ENCODE measurements around the gene FAM222A. TPM values are rescaled to one million over a fixed set of nuclear protein-coding genes. Genes with fewer than 3 reads are reported as not detected.

The FAM222A gene
- polyA plus RNA-seq, 2 of the 4 experiments (the other 2 are of a cell fraction): 0.98 to 3.2 TPM

- POLR2A ChIA-PET: no interaction called here
Measured at GRCh38 chr12:109770104-109770860, 56.7 kb downstream of the FAM222A start.

DNA sequence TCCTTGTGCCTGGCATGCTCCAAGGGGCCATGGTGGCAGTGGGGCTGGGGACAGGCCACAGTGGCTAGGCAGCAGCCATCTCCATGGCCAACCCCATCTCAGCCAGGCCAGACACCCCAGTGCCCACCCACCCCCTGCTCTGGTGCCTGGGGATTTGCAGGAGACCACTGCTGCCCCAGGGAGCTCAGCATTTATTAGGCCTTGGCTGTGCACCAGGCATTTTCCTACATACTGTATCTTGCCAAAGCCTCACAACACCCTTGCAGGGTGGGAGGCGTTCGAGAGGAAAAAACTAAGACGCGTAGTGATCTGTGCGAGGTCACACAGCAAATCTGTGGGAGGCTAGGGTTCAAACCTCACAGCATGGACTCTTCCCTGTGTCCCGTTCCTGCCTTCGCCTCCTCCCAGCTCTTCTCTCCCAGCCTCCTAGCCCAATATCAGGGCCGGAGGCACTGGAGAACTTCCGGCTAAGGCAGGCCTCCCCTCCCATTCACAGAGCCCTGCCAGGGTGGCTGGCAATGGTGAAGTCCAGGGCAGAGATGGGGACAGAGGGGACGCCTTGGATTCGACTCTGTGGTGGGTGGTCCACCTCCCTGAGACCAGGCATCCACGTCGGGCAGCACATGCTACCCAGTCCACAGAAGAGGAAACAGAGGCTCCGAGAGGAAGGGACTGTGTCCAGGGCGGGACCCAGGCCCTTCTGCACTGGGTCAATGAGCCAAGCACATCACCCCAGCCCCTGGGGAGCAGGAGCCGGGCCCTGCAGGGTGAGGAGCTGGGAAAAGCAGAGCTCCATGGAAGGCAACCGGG is 57.4 kb downstream of the FAM222A start:
- no peak overlapping the region for H3K4me3 ChIP-seq

More at GRCh38 chr12:109770104-109770860, 56.7 kb downstream of the FAM222A start:
- 58% methylated on average over 16 of the region's 16 CpGs for WGBS (ENCODE audit: missing lambda C conversion rate)
- no peaks in the 10 kb centered on the region for H3K9me3 ChIP-seq
- FAIRE-seq (no peak), DNase-seq (ENCODE audit: low read depth in 1 of 2, low spot score in 1 of 2) (no peak), ATAC-seq (no peak)
- CTCF ChIA-PET: interaction anchor here (0.7 to 7.8 kb wide), 4 partner anchors 8 to 172 kb away, joined by 3 to 88 read pairs (median 4); no protein-coding TSS in a partner anchor
- TF ChIP-seq EP300 (IDR thresholded peaks at IDR 0.05) (no peak), TFCP2L1 (CRISPR knock-in tag; IDR thresholded peaks at IDR 0.05) (no peak), NPAS2 (CRISPR knock-in tag; IDR thresholded peaks at IDR 0.05; ENCODE audit: borderline replicate concordance) (no peak), CHD4 (IDR thresholded peaks at IDR 0.05; ENCODE audit: borderline replicate concordance) (no peak), PHF8 (IDR thresholded peaks at IDR 0.05; ENCODE audit: borderline replicate concordance, low read depth) (no peak), HDAC2 (IDR thresholded peaks at IDR 0.05) (no peak), JUNB (IDR thresholded peaks at IDR 0.05) (no peak), RFX5 (IDR thresholded peaks at IDR 0.05) (no peak), POLR2A (IDR thresholded peaks at IDR 0.05; ENCODE audit: low read length) (no peak), MAX (IDR thresholded peaks at IDR 0.05) (no peak)
- TF ChIP-seq, protein P1, sequence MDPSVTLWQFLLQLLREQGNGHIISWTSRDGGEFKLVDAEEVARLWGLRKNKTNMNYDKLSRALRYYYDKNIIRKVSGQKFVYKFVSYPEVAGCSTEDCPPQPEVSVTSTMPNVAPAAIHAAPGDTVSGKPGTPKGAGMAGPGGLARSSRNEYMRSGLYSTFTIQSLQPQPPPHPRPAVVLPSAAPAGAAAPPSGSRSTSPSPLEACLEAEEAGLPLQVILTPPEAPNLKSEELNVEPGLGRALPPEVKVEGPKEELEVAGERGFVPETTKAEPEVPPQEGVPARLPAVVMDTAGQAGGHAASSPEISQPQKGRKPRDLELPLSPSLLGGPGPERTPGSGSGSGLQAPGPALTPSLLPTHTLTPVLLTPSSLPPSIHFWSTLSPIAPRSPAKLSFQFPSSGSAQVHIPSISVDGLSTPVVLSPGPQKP (IDR thresholded peaks at IDR 0.05; ENCODE audit: low read depth, low read length): no peak
- TF ChIP-seq, protein P2, sequence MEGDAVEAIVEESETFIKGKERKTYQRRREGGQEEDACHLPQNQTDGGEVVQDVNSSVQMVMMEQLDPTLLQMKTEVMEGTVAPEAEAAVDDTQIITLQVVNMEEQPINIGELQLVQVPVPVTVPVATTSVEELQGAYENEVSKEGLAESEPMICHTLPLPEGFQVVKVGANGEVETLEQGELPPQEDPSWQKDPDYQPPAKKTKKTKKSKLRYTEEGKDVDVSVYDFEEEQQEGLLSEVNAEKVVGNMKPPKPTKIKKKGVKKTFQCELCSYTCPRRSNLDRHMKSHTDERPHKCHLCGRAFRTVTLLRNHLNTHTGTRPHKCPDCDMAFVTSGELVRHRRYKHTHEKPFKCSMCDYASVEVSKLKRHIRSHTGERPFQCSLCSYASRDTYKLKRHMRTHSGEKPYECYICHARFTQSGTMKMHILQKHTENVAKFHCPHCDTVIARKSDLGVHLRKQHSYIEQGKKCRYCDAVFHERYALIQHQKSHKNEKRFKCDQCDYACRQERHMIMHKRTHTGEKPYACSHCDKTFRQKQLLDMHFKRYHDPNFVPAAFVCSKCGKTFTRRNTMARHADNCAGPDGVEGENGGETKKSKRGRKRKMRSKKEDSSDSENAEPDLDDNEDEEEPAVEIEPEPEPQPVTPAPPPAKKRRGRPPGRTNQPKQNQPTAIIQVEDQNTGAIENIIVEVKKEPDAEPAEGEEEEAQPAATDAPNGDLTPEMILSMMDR (IDR thresholded peaks at IDR 0.05): no peak
- no peak overlapping the region for H3K4me3 ChIP-seq
- no peaks in the 10 kb centered on the region for H3K4me1 ChIP-seq
- H3K27ac ChIP-seq: no peak overlapping the region
- H3K4me2 ChIP-seq: no peak overlapping the region

More for the DNA sequence above, 57.4 kb downstream of the FAM222A start:
- Histone ChIP-seq H3K4me2 (no peak overlapping the region), H3K27ac (no peak overlapping the region), H3K4me1 (no peaks in the 10 kb centered on the region), H3K9me3 (no peaks in the 10 kb centered on the region)
- 77% methylated on average over 17 of the region's 17 CpGs for WGBS (ENCODE audit: missing lambda C conversion rate)
- no peak for TF ChIP-seq NR3C1 (IDR thresholded peaks at IDR 0.05)
- no peak for TF ChIP-seq EP300 (IDR thresholded peaks at IDR 0.05)
- no peak for TF ChIP-seq MAX (IDR thresholded peaks at IDR 0.05)
- no peak for TF ChIP-seq MAFK (IDR thresholded peaks at IDR 0.05; ENCODE audit: partially characterized antibody)
- no peak for TF ChIP-seq ESRRA (IDR thresholded peaks at IDR 0.05; ENCODE audit: borderline replicate concordance, low read length)
- no peak for TF ChIP-seq EHF (CRISPR knock-in tag; IDR thresholded peaks at IDR 0.05)
- no peak for TF ChIP-seq KDM5A (IDR thresholded peaks at IDR 0.05)
- TF ChIP-seq CHD4 (IDR thresholded peaks at IDR 0.05; ENCODE audit: borderline replicate concordance): no peak
- no peak for TF ChIP-seq PHF8 (IDR thresholded peaks at IDR 0.05; ENCODE audit: borderline replicate concordance, low read depth)
- no peak for TF ChIP-seq NPAS2 (CRISPR knock-in tag; IDR thresholded peaks at IDR 0.05; ENCODE audit: borderline replicate concordance)
- no peak for TF ChIP-seq HOXA7 (CRISPR knock-in tag; IDR thresholded peaks at IDR 0.05)
- TF ChIP-seq HOXB5 (CRISPR knock-in tag; IDR thresholded peaks at IDR 0.05): no peak
- POLR2A ChIA-PET: no interaction called here
- FAIRE-seq (no peak), DNase-seq (ENCODE audit: low read depth in 1 of 2, low spot score in 1 of 2) (no peak), ATAC-seq (no peak)
- CTCF ChIA-PET: interaction anchor here (0.8 to 9.3 kb wide), 5 partner anchors 8 to 173 kb away, joined by 3 to 162 read pairs (median 3); no protein-coding TSS in a partner anchor

Data from A549 (cell line).